PC-3 (cell line): ENCODE data around the gene MAN2C1. TPM values are rescaled to one million over a fixed set of nuclear protein-coding genes. Genes with fewer than 3 reads are reported as not detected.
"Not testable (repeated sequence)": the region's sequence is repeated elsewhere in the genome, so short reads cannot be mapped to it uniquely, and the experiment has no call there.

Experiments used
- ATAC-seq: fragments of 200-7000 bp; cut with Tn5 transposase; 2 replicates; pipeline ENCODE4 v1.9.1; 2020; ENCODE audit warnings: mild to moderate bottlenecking, moderate library complexity
- BruUV-seq: library from RNA; stranded (reverse); fragments of 400-500 nt; replicated peaks from 2 replicates; lab custom pipeline; 2021; lab: Mats Ljungman, UMichigan
- CTCF ChIA-PET: fragments of 300-600 bp; sonication (Branson Sonifier 250); formaldehyde crosslinking; loops from one replicate; lab custom pipeline; 2022; ENCODE audit warnings: antibody characterized with exemption; lab: Charles Lee
- POLR2A ChIA-PET: fragments of 300-600 bp; sonication (Branson Sonifier 250); formaldehyde crosslinking; loops from one replicate; lab custom pipeline; 2022; ENCODE audit warnings: antibody characterized with exemption; ENCODE audit not compliant: unreplicated experiment; lab: Charles Lee
- DNase-seq: peaks from one replicate; pipeline ENCODE4 v3.0.0-alpha.2; 2015
- H2AFZ ChIP-seq: fragments of 300-600 bp; sonication (generic); 2 replicates; pipeline ENCODE4 v1.6.0; 2016; ENCODE audit warnings: antibody characterized with exemption, low read length
- H3F3A ChIP-seq: fragments of 300-600 bp; sonication (generic); one replicate; pipeline ENCODE4 v1.6.0; 2017; ENCODE audit warnings: antibody characterized with exemption, low read length, control low read depth, mild to moderate bottlenecking; ENCODE audit not compliant: unreplicated experiment
- H3K27ac ChIP-seq: fragments of 300-600 bp; sonication (generic); 2 replicates; pipeline ENCODE4 v1.5.1; 2016; ENCODE audit warnings: mild to moderate bottlenecking, low read length
- H3K27me3 ChIP-seq: fragments of 300-600 bp; sonication (generic); 2 replicates; pipeline ENCODE4 v1.6.1; 2016; ENCODE audit warnings: low read length, mixed read lengths
- H3K36me3 ChIP-seq: fragments of 300-600 bp; sonication (generic); 2 replicates; pipeline ENCODE4 v1.6.1; 2016; ENCODE audit warnings: low read depth, mixed run types, low read length, mixed read lengths
- H3K4me1 ChIP-seq: fragments of 300-600 bp; sonication (generic); 2 replicates; pipeline ENCODE4 v1.5.1; 2016; ENCODE audit warnings: low read length; ENCODE audit not compliant: insufficient read depth
- H3K4me2 ChIP-seq: fragments of 300-600 bp; sonication (generic); 2 replicates; pipeline ENCODE4 v1.6.0; 2016; ENCODE audit warnings: low read length
- H3K4me3 ChIP-seq: fragments of 300-600 bp; sonication (generic); 2 replicates; pipeline ENCODE4 v1.5.1; 2016; ENCODE audit warnings: mild to moderate bottlenecking, low read length, mixed read lengths
- H3K79me2 ChIP-seq: fragments of 300-600 bp; sonication (generic); 2 replicates; pipeline ENCODE4 v1.6.1; 2017; ENCODE audit warnings: low read length, mixed read lengths
- H3K9ac ChIP-seq: fragments of 300-600 bp; sonication (generic); 2 replicates; pipeline ENCODE4 v1.6.0; 2016; ENCODE audit warnings: mild to moderate bottlenecking, low read length
- H3K9me2 ChIP-seq: fragments of 300-600 bp; sonication (generic); replicated peaks from 2 replicates; pipeline ENCODE4 v1.6.1; 2016; ENCODE audit warnings: mixed run types, low read length, mixed read lengths
- H3K9me3 ChIP-seq: fragments of 300-600 bp; sonication (generic); 2 replicates; pipeline ENCODE4 v1.6.1; 2016; ENCODE audit warnings: low read length, mixed read lengths
- H4K20me1 ChIP-seq: fragments of 300-600 bp; sonication (generic); 2 replicates; pipeline ENCODE4 v1.6.1; 2016; ENCODE audit warnings: low read length, mixed read lengths
- EZH2 ChIP-seq: fragments of 300-600 bp; sonication (generic); IDR thresholded peaks from one replicate; pipeline ENCODE4 v1.6.1; 2017; ENCODE audit warnings: antibody characterized with exemption, mild to moderate bottlenecking, low read length; ENCODE audit not compliant: unreplicated experiment
- EZH2phosphoT487 ChIP-seq: fragments of 300-600 bp; sonication (generic); IDR thresholded peaks from 2 replicates; pipeline ENCODE4 v1.6.1; 2018; ENCODE audit warnings: mild to moderate bottlenecking, antibody characterized with exemption, low read length, borderline replicate concordance
- intact Hi-C: fragments of 100-400 bp; cut with micrococcal nuclease; formaldehyde crosslinking; loops from 2 replicates; pipeline ENCODE4 v1.9.0; 2023
- total RNA-seq: library from RNA; depleted of rRNA; stranded (reverse); fragments of >200 nt; gene quantifications from 2 replicates; pipeline ENCODE4 v1.2.3, GENCODE V29; 2014
- TF ChIP-seq, protein P1 (sequence below): fragments of 300-600 bp; sonication (generic); conservative IDR thresholded peaks from 2 replicates; pipeline ENCODE4 v1.5.1; 2017; ENCODE audit warnings: antibody characterized with exemption, low read depth, mild to moderate bottlenecking, low read length

Gene MAN2C1
- total RNA-seq, 1 experiment from 2014 or later: 126 TPM

DNA sequence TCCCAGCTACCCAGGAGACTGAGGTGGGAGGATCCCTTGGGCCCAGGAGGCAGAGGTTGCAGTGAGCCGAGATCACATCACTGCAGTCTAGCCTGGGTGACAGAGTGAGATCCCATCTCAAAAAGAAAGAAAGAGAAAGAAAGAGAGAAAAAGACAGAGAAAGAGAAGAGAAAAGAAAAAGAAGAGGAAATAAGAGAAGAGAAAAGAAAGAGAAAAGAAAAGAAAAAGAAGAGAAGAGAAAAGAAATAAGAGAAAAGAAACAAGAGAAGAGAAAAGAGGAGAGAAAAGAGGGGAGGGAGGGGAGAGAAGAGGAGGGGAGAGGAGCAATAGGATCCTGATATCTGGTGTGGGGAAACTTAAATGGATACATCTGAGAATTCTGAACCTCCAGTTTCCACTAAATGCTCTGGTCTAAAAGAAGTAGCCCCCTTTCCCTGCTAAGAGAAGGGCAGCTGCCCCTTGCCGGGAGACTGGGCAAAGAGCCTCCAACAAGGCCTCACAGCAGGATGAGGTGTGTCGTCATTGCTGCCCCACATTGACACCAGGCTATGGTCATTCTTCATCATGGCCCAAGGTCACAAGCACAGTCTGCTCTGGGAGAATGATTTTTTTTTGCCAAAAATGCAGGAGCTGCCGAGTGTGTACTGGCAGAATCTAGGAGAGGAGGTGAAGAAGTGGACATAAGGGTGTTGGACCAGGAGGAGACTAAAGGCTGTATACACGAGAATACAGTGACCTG, 53.7 kb downstream of the MAN2C1 start:
- Histone ChIP-seq H3K4me2 (no peak overlapping the region), H3K9me2 (no peaks in the 10 kb centered on the region), H4K20me1 (no peaks in the 10 kb centered on the region), H3K27me3 (no peaks in the 10 kb centered on the region), H2AFZ (no peak overlapping the region), H3K9me3 (no peaks in the 10 kb centered on the region), H3K36me3 (no peaks in the 10 kb centered on the region), H3K79me2 (no peaks in the 10 kb centered on the region), H3K27ac (no peak overlapping the region), H3K4me1 (0 out of 2 replicates have a peak, but pooled peaks cover 3% of the 10 kb centered on the region), H3K9ac (no peak overlapping the region), H3K4me3 (no peak overlapping the region), H3F3A (no peaks in the 10 kb centered on the region)
- intact Hi-C loops: no loop called here
- no peak for DNase-seq
- no peak for ATAC-seq
- TF ChIP-seq, protein P1, sequence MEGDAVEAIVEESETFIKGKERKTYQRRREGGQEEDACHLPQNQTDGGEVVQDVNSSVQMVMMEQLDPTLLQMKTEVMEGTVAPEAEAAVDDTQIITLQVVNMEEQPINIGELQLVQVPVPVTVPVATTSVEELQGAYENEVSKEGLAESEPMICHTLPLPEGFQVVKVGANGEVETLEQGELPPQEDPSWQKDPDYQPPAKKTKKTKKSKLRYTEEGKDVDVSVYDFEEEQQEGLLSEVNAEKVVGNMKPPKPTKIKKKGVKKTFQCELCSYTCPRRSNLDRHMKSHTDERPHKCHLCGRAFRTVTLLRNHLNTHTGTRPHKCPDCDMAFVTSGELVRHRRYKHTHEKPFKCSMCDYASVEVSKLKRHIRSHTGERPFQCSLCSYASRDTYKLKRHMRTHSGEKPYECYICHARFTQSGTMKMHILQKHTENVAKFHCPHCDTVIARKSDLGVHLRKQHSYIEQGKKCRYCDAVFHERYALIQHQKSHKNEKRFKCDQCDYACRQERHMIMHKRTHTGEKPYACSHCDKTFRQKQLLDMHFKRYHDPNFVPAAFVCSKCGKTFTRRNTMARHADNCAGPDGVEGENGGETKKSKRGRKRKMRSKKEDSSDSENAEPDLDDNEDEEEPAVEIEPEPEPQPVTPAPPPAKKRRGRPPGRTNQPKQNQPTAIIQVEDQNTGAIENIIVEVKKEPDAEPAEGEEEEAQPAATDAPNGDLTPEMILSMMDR: no peak
- no peak for TF ChIP-seq EZH2
- no TSS peak for BruUV-seq
- ChIA-PET POLR2A (no interaction called here), CTCF (no interaction called here)

DNA sequence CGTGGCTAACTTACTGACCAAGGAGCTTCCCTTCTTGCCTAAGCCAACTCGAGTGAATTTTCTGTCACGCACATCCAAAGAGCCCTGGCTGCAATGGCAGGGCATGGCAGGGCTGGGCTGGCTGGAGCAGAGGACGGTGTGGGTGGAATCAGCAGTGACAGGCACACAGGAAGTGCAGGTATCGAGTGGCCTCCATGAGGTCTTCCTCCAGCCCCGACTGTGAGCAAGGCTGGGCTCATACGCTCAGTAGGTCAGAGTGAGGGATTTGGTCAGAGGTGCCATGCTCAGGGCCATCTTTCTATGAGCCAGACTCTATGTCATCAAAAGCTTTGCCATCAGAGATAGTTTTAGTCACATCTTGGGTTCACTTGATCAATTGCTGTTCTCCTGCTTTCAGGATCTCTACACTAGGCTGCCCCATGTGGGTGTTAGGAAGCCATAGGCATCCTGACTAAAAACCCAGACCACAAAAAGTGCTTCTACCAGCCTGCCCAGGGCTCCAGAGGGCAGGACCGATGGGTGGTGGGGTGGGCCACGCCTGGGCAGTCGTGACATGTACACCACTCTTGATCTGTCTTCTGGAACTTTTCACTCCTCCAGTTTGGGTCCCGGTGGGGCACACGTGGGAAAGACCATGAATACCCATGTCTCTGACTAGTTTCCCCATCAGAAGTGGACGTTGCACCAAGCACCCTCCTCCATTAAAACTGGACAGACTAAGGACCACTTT, 55.1 kb downstream of the MAN2C1 start:
- Histone ChIP-seq H2AFZ (no peak overlapping the region), H3K4me3 (no peak overlapping the region), H3K9me3 (no peaks in the 10 kb centered on the region), H4K20me1 (no peaks in the 10 kb centered on the region), H3K27me3 (no peaks in the 10 kb centered on the region), H3K27ac (no peak overlapping the region), H3K36me3 (no peaks in the 10 kb centered on the region), H3K9ac (no peak overlapping the region), H3F3A (no peaks in the 10 kb centered on the region), H3K79me2 (no peaks in the 10 kb centered on the region), H3K4me1 (0 out of 2 replicates have a peak, but pooled peaks cover 3% of the 10 kb centered on the region), H3K4me2 (no peak overlapping the region), H3K9me2 (no peaks in the 10 kb centered on the region)
- DNase-seq: no peak
- TF ChIP-seq EZH2 (no peak), EZH2phosphoT487 (no peak)
- TF ChIP-seq, protein P1: no peak
- intact Hi-C loops: no loop called here
- BruUV-seq: no TSS peak
- CTCF ChIA-PET: no interaction called here
- POLR2A ChIA-PET: no interaction called here
- no peak for ATAC-seq

DNA sequence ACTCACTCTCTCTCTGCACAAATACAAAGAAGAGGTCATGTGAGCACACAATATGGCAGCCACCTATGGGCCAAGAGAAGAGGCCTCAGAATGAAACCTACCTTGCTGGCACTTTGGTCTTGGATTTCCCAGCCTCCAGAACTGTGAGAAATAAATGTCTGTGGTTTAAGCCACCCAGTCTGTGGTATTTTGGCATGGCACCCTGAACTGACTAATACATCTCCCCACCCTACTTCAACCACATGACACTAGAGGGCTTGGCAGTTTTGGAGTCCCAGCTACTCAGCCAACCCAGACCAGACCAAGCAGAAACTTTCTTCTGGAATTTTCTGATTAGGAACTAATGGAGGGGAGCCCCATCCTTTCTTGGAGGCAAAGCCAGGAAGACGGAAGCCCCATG, 55.9 kb downstream of the MAN2C1 start:
- H3K36me3 ChIP-seq, H4K20me1 ChIP-seq, H3K4me3 ChIP-seq, BruUV-seq, ATAC-seq, H3K4me2 ChIP-seq, H3K9me3 ChIP-seq, intact Hi-C loops, H3F3A ChIP-seq, H3K79me2 ChIP-seq, H3K9me2 ChIP-seq, H3K27ac ChIP-seq, CTCF ChIA-PET, POLR2A ChIA-PET, H3K9ac ChIP-seq, H3K27me3 ChIP-seq, H2AFZ ChIP-seq, H3K4me1 ChIP-seq: not testable (repeated sequence)
- peak; percentile 37 for DNase-seq
